Breast epithelium (tissue), 4 donors: ENCODE measurements around the gene FOXD3. TPM values are rescaled to one million over a fixed set of nuclear protein-coding genes. Genes with fewer than 3 reads are reported as not detected.
A peak's percentile ranks its signal among the peaks of the same experiment; 100 is the strongest.

Experiments
- DNase-seq, 2 donors: peaks; one replicate each; pipeline ENCODE4 v3.0.0-alpha.2; 2019; ENCODE audit warnings: low spot score in 2 of 2
- H3K27ac ChIP-seq, 2 donors: fragments of 200-600 bp; sonication (generic) in 1 of 2; one replicate each; pipeline ENCODE4 v1.5.1; 2016 to 2019; ENCODE audit warnings: mild to moderate bottlenecking in 1 of 2
- H3K27me3 ChIP-seq, 2 donors: fragments of 200-600 bp; sonication (generic) in 1 of 2; one replicate each; pipeline versions ENCODE4 v1.5.1 to v1.6.0; 2017 to 2019; ENCODE audit warnings: control low read depth in 1 of 2, mild to moderate bottlenecking in 1 of 2
- H3K36me3 ChIP-seq: fragments of 200-600 bp; one replicate; pipeline ENCODE4 v1.5.1; 2019
- H3K4me1 ChIP-seq, 2 donors: fragments of 200-600 bp; sonication (generic); one replicate each; pipeline ENCODE4 v1.5.1; 2016 to 2019; ENCODE audit warnings: control low read depth in 1 of 2
- H3K4me3 ChIP-seq, 3 donors: fragments of 200-600 bp; sonication (generic); 1 replicate in 2 of 3; 2 replicates in 1 of 3; pipeline ENCODE4 v1.5.1; 2016 to 2019; ENCODE audit warnings: mild to moderate bottlenecking in 3 of 3, moderate library complexity in 2 of 3
- H3K9me3 ChIP-seq, 2 donors: fragments of 200-600 bp; sonication (generic) in 1 of 2; one replicate each; pipeline ENCODE4 v1.5.1; 2016 to 2019; ENCODE audit warnings: control low read depth in 1 of 2
- CTCF ChIP-seq, 3 donors: fragments of 450-650 bp; IDR thresholded peaks; one replicate each; pipeline ENCODE4 v1.5.1; 2016 to 2017; ENCODE audit warnings: antibody characterized with exemption in 3 of 3, mild to moderate bottlenecking in 3 of 3, moderate library complexity in 3 of 3
- POLR2A ChIP-seq: fragments of 450-650 bp; IDR thresholded peaks from one replicate; pipeline ENCODE4 v1.6.1; 2016; ENCODE audit warnings: antibody characterized with exemption, mild to moderate bottlenecking, moderate library complexity
- POLR2AphosphoS5 ChIP-seq, 3 donors: sonication (generic); formaldehyde crosslinking; IDR thresholded peaks; one replicate each; pipeline ENCODE4 v1.6.1; 2017; ENCODE audit warnings: antibody characterized with exemption in 3 of 3
- intact Hi-C: fragments of 100-400 bp; cut with DNase I; formaldehyde crosslinking; loops from one replicate; pipeline ENCODE4 v1.15.1; 2023; ENCODE audit warnings: low total_unique reads
- total RNA-seq, 3 donors: library from RNA; depleted of rRNA; stranded (reverse); fragments of >200 nt; gene quantifications; one replicate each; pipeline ENCODE4 v1.1.0, GENCODE V29; 2016

The FOXD3 gene
- total RNA-seq, 3 donors from 2014 or later = not detected

GRCh38 chr1:63327417-63328054, 5.2 kb downstream of the FOXD3 start:
- Histone ChIP-seq H3K9me3 (no peaks in the 10 kb centered on the region), H3K27ac (no peak overlapping the region), H3K4me3 (no peak overlapping the region), H3K27me3 (peaks cover 11 to 94% of the 10 kb centered on the region in 2 donors), H3K4me1 (no peaks in the 10 kb centered on the region), H3K36me3 (no peaks in the 10 kb centered on the region)
- no peak for DNase-seq
- TF ChIP-seq POLR2A (no peak), CTCF (IDR thresholded peaks at IDR 0.05) (peak in 2 of 3 donors; percentile 39 to 49)
- intact Hi-C loops = no loop called here

- Histone ChIP-seq H3K36me3 (no peaks in the 10 kb centered on the region), H3K4me1 (no peaks in the 10 kb centered on the region), H3K9me3 (no peaks in the 10 kb centered on the region), H3K27ac (no peak overlapping the region), H3K27me3 (peaks cover 8 to 94% of the 10 kb centered on the region in 2 donors), H3K4me3 (no peak overlapping the region)
- TF ChIP-seq POLR2A (no peak), POLR2AphosphoS5 (IDR thresholded peaks at IDR 0.05) (no peak), CTCF (IDR thresholded peaks at IDR 0.05) (no peak)
- DNase-seq = no peak
- intact Hi-C loops = no loop called here
Measured at GRCh38 chr1:63328122-63328521, 5.8 kb downstream of the FOXD3 start.

GRCh38 chr1:63328781-63329180, 6.4 kb downstream of the FOXD3 start:
- DNase-seq = no peak
- Histone ChIP-seq H3K4me1 (no peaks in the 10 kb centered on the region), H3K27me3 (peaks cover 8 to 89% of the 10 kb centered on the region in 2 donors), H3K4me3 (no peak overlapping the region), H3K27ac (no peak overlapping the region), H3K36me3 (no peaks in the 10 kb centered on the region), H3K9me3 (no peaks in the 10 kb centered on the region)
- TF ChIP-seq POLR2AphosphoS5 (IDR thresholded peaks at IDR 0.05) = no peak
- no peak for TF ChIP-seq CTCF (IDR thresholded peaks at IDR 0.05)
- no peak for TF ChIP-seq POLR2A
- intact Hi-C loops = no loop called here

- TF ChIP-seq POLR2AphosphoS5 (IDR thresholded peaks at IDR 0.05) = no peak
- TF ChIP-seq CTCF (IDR thresholded peaks at IDR 0.05) = no peak
- Histone ChIP-seq H3K4me1 (no peaks in the 10 kb centered on the region), H3K27ac (no peak overlapping the region), H3K36me3 (no peaks in the 10 kb centered on the region), H3K27me3 (peaks cover 0 to 80% of the 10 kb centered on the region in 2 donors), H3K4me3 (no peak overlapping the region), H3K9me3 (no peaks in the 10 kb centered on the region)
- DNase-seq = no peak
- intact Hi-C loops = no loop called here
Measured at GRCh38 chr1:63329621-63330330, 7.4 kb downstream of the FOXD3 start.

- H3K4me1 ChIP-seq = no peaks in the 10 kb centered on the region
- no peaks in the 10 kb centered on the region for H3K36me3 ChIP-seq
- intact Hi-C loops = no loop called here
- H3K27ac ChIP-seq = no peak overlapping the region
- TF ChIP-seq POLR2A (no peak), POLR2AphosphoS5 (IDR thresholded peaks at IDR 0.05) (no peak), CTCF (IDR thresholded peaks at IDR 0.05) (no peak)
- no peaks in the 10 kb centered on the region for H3K9me3 ChIP-seq
- peaks cover 0 to 74% of the 10 kb centered on the region in 2 donors for H3K27me3 ChIP-seq
- no peak for DNase-seq
- no peak overlapping the region for H3K4me3 ChIP-seq
Measured at GRCh38 chr1:63330331-63330916, 8.1 kb downstream of the FOXD3 start.
